Measurements from ENCODE around the gene SLC25A27.

Gene SLC25A27

DNA sequence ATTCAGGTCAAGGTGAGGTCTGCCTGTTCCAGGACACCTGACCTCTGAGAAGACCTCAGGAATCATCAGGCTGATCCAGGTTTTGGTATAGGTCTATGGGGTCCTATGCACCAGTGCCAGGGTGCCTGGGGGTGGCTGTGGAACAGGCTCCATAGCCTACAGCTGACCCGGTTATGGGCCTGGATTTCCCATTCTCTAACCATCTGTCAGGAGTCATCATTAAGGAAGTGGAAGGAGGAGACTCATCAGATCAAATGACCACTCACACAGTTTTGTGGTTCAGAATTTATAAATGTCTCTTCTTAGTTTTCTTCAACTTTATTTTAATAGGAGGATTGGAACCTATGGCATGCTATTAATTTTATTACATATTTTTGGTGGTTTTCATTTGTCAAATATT lies 67.6 kb downstream of the SLC25A27 start:
- no peak for DNase-seq

Measured in fibroblast of skin of abdomen (primary cell).